Measurements from ENCODE around the gene ACOT13.
A peak's percentile ranks its signal among the peaks of the same experiment; 100 is the strongest.
"Not testable (repeated sequence)": the region's sequence is repeated elsewhere in the genome, so short reads cannot be mapped to it uniquely, and the experiment has no call there.

Gene ACOT13

DNA sequence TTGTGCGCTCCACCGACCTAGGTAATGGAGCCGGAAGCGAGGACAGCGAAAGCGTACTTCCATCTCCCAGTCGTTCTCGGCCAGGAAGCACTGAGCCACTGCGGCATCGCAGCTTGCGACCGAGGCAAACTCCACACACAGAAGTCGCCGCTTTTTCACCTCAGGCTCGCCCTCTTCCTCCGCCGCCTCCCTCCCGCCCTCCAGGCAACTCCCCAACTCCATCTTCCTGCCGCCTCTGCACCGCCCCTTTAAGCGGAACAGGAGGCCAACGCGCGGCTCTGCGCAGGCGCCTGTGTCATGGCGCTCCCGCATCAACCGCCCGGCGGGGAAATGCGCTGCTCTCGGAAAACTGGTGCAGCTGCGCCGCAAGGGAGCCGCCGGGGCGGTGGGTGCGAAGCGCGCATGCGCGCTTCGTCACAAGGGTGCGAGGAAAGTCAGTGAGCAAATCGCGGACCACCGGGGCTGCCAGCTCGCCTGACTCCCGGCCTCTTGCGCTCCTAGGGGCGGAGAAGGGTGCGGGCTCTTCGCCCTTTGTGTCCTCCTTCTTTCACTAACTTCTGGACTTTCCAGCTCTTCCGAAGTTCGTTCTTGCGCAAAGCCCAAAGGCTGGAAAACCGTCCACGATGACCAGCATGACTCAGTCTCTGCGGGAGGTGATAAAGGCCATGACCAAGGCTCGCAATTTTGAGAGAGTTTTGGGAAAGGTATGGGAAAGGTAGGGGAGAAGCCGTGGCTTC, at the start of gene ACOT13, which contains the start of gene TDP2:
Gene ACOT13 (plus strand): TSS at position 437 of the 737 bp plus-strand sequence. CDS start 187 bp downstream, at position 624.
Gene TDP2 (minus strand): TSS at position 259 of the 737 bp plus-strand sequence. CDS start 37 bp downstream, at position 222.
- peak; percentile 94 for DNase-seq (ENCODE audit: low spot score)

DNA sequence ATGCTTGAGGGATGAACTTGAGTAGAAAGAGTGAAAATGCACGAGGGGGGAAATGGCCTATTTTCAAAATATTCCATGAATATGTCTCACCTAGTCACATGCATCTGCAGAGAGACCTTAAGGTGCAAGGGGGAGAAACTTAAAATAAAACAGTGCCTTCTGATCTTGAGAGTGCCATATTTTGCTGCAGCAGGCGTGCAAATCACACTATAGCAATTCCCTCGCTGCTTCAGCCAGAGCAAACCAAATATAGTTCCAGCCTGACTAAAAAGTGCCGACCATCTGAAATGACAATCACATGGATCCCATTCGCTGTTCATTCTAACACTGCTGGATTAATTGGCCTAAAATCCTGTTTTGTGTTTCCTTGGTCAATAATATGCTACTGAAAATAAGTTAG, 47.2 kb upstream of the ACOT13 start:
- DNase-seq (ENCODE audit: low spot score), result no peak

DNA sequence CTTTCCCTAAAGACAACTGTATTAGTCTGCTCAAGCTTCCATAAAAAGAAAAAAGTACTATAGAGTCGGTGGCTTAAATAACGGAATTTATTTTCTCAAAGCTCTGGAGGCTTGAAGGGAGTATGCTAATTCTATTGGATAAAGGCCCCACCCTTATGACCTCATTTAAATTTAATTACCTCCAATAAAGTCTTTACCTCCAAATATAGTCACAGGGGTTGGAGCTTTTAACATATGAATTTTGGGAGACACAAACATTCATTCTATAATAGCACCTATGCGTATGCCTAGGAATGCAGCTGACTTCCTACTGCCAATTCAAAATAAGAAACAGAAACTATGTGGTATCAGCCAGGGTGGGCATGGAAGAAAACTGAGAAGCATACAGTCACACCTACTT, 46.2 kb upstream of the ACOT13 start:
- no peak for DNase-seq (ENCODE audit: low spot score)

DNA sequence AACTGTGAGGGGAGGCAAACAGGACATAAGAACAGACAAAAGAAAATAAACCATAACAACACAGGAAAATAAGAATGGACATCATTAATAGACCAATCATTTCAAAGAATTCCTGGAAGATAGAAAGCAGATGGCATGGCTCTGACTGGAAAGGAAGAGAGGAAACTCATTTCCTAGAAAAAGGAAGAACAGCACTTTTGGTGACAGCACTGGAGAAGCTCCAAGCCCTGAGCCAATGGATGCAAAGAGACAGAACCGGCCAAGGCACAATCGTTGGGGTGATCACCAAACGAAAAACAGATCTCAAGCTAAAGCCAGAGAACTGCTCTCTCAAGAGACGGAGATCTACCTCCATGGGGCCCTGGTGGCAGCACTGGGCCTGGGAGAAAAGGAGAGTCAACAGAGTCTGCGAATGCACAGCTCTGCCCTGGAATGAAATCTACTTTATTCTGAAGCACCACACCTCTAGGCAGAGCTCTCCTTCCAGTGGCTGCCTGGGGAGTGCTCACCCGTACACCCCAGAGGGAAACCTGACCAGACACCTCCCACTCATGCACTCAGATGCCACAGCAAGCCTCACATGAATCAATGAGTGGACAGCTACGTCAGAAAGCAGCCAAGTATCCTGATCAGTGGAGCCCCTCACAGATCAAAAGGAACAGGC, 45.1 kb upstream of the ACOT13 start:
- no peak for DNase-seq (ENCODE audit: low spot score)

DNA sequence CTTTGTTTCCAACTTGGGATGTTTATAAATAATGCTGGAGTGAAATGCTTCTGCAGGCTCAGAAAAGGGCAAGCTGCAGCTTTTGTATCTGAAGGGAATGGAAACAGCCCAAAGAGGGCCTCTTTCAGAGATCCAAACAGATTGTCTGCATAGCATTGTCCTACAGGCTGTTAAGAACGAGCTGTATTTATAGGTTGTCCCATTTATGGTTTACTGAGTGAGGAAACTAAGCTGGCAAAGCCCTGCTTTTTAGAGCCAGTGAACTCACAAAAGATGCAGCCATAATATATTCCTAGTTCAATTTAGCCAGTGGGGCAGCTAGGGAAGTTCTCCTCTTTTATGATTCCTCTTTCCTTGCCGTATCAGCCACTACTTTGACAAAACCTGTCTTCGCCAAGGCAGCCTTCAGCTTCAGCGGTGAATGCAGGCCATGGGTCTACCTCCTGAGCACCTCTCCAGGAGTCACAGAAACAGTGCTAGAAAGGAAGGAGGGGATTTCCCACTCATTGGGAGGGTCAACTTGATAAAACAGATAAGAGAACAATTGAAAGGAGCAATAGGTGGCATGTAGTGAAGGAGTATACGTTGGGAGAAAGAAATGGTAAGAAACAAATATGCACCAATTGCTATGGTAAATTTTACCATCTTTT, 35.9 kb upstream of the ACOT13 start:
- no peak for DNase-seq (ENCODE audit: low spot score)

DNA sequence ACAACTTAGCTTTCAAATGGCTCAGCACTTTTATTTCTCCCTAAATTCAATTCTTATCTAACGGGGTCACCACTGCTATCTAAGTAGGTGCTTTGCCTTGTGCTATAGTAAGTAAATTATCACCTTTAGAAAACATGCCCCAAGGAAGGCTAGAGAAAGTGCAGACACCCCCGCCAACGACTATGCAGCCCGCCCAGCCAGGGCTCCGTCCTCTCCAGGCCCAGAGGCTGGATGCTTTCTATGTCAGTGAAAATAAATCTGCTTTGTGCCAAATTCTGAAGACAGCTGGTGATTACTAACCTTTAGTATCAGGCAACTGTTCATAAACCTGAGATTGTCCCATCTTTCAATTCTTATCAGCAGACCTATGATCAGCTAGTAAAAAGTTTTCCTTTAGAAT, 35.2 kb upstream of the ACOT13 start:
- no peak for DNase-seq (ENCODE audit: low spot score)

DNA sequence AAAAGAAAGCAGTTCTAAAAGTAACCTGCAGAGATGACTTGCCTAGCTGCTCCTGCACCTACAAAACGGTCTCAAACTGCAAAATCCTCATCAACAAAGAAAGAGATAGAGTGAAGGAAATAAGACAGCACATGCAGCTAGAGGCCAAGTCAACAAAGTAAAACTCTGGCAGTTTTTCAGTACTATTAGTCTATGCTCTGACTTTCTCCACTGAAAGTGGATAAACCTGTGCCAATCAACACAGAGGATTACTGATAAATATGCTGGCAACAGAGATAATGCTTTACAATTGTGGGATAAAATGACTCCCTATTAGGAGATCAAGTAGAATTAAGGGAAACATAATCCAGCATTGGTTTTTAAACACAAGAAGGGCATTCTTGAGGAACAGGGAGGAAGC, 34.3 kb upstream of the ACOT13 start:
- DNase-seq (ENCODE audit: low spot score), result no peak

DNA sequence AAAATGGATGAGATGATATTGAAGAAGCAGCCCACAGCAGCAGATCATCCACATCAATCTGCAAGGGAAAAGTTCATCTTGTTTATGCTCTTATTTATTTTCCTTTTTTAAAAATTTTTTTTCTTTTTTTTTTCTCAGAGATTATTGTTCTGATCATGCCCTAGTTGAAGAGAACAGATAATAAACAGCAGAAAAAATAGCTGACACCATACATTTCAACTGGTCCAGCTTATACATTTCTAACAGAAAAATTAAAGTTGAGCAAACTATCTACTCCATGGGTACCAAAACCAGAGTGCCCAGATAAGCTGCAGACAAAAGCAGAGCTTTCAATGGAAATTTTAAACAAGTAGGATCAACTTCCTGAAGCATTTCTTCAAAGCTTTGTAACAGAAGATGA, 30.2 kb upstream of the ACOT13 start:
- DNase-seq (ENCODE audit: low spot score), result no peak

DNA sequence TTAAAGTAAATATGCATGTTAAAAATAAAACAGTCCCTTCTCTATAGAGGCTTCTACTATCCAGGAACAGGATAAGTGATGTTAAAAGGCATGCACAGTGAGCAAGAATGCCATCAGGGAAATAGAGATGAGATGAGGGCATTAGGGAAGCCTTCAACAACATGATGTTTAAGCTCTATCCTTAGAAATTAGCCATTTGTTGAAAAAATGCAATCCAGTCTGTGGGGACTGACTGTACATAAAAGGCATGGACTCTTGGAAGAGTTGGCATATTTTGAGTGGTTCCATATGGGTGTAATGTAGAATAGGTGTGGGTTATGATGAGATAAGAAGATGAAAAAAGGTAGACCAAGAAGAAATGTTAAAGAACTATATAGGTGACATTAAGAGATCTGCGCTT, 26.7 kb upstream of the ACOT13 start:
- DNase-seq (ENCODE audit: low spot score), result no peak

DNA sequence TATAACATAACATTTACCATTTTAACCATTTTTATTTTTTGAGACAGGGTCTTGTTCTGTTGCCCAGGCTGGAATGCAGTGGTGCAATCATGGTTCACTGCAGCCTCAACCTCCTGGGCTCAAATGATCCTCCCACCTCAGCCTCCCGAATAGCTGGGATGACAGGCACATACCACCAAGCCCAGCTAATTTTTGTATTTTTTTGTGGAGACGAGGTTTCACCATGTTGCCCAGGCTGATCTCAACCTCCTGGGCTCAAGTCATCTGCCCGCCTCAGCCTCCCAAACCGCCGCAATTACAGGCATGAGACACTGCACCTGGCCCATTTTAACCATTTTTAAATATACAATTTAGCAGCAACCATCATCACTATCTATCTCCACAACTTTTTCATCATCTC, 26.2 kb upstream of the ACOT13 start:
- DNase-seq (ENCODE audit: low spot score), result not testable (repeated sequence)

DNA sequence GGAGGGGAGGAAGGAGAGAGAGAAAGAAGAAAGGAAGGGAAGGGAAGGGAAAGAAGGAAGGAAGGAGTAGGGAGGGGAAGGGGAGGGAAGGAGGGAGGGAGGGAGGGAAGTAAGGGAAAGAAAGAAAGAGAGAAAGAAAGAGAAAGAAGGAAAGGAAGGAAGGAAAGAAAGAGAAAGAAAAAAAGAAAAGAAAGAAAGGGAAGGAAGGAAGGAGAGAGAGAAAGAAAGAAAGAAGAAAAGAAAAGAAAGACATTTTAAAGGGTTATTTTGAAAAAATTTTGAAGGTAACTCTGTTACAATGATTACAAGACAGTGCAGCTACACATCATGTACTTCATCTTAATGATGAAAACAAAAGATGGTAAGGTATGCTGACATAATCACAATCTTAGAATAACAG, 24.8 kb upstream of the ACOT13 start:
- no peak for DNase-seq (ENCODE audit: low spot score)

DNA sequence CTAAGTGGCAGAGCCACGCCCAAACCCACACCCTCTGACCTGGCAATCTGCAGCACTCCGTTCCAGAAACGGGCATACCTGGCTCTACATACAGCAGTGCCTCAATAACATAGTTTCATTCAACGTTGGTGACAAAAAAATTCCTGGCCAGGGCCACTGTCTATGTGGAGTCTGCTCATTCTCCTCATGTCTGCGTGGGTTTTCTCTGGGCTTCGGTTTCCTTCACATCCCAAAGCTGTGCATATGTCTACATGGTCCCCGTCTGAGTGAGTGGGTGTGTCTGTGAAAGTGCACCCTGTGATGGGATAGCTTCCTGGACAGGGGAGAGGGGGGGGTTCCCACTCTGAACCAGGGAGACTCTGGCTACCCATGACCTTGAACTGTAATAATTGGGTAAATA, 23.0 kb upstream of the ACOT13 start:
- no peak for DNase-seq (ENCODE audit: low spot score)

DNA sequence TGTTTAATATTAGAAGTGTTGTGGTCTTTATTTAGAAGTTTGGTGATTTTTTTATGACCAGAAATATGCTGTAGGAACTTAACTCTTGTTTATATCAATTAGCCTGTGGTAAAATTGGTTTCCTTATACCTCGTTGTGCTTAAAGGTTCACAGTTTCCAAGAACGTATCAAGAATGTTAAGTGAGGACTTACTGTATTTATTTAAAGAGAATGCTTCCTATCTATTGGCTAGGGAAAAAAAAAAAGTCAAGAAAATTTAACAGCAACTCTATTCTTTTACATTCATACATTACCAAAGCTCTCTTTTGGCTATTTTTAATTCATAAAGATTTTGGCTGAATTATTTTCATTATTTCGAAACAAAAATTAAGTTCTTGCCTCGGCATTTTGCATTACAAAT, 22.5 kb upstream of the ACOT13 start:
- DNase-seq (ENCODE audit: low spot score), result no peak

DNA sequence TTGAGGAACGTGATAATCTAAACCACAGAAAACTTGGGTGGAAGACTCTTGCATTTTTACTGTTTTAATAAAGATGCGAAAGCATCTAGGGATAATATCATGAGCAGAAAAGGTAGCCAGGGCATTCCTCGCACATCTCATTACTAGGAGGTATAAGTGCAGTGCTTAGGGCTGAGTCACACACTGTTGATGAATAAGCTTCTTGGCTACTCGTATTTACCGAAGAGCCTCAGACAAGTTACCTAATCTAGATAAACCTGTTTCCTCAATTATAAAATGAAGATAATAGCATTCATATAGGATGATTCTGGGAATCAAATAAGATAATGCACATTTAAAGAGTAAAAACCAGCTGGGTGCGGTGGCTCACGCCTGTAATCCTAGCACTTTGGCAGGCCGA, 20.1 kb upstream of the ACOT13 start:
- DNase-seq (ENCODE audit: low spot score), result no peak

DNA sequence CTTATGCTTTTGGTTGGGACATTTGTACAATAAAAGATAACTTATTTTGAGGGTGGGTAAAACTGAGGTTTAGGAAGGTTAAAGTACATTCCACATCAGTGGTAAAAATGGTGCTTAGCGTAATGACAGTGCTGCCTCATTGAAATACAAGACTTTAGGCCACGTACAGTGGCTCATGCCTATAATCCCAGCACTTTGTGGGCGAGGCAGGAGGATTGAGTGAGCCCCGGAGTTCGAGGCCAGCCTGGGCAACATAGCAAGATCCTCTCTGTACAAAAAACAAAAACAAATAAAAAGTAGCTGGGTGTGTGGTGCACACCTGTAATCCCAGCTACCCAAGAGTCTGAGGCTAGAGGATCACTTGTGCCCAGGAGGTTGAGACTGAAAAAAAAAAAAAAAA, 18.6 kb upstream of the ACOT13 start:
- no peak for DNase-seq (ENCODE audit: low spot score)

DNA sequence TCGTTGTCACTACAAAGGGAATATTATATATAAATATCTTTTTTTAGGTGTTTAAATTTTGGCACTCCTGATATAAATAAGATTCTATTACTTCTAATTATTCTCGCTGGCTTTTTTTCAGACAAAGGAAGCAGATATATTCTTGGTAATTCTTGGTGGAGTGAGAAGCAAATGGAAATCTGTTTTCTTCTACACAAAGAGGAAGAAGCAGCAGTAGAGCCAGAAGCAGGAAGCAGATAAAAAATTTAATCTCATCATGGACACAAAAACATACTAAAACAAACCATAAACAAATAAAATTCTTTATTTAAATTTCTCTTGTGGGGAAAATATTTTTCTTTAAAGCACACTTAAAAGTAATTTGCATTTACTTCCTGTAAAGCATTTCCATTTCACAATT, 17.2 kb upstream of the ACOT13 start:
- no peak for DNase-seq (ENCODE audit: low spot score)

DNA sequence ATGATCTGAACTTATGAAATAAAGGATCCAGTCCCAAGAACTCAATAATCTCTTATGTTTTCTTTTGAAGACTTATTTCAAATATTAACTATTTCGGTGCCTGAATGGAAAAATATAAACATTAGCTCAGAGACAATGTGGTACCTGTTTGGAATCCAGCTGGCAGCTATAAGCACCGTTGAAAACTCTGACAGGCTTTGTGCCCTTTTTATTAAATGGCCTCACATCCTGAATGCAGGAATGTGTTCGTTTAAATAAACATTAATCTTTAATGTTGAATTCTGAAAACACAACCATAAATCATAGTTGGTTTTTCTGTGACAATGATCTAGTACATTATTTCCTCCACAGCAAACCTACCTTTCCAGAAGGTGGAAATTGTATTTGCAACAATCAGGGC, 16.5 kb upstream of the ACOT13 start:
- DNase-seq (ENCODE audit: low spot score), result no peak

DNA sequence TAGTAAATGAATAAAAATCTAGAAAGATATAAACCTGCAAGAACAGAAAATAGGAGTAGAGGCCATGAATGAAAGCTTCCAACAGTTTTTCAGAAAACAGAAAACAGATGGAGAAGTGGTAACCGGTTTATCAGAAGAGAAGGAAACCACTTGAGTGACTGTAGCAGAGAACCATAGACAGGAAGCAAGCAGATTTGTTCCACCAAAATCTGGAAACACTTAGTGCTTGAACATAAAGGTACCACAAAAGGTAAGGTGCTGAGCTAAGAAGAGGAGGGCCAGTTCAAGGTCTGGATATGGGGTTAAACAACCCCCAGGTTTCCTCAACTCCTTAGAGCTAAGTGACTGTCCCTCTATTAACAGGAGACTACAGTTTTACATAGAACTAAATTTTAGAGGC, 11.7 kb upstream of the ACOT13 start:
- no peak for DNase-seq (ENCODE audit: low spot score)

DNA sequence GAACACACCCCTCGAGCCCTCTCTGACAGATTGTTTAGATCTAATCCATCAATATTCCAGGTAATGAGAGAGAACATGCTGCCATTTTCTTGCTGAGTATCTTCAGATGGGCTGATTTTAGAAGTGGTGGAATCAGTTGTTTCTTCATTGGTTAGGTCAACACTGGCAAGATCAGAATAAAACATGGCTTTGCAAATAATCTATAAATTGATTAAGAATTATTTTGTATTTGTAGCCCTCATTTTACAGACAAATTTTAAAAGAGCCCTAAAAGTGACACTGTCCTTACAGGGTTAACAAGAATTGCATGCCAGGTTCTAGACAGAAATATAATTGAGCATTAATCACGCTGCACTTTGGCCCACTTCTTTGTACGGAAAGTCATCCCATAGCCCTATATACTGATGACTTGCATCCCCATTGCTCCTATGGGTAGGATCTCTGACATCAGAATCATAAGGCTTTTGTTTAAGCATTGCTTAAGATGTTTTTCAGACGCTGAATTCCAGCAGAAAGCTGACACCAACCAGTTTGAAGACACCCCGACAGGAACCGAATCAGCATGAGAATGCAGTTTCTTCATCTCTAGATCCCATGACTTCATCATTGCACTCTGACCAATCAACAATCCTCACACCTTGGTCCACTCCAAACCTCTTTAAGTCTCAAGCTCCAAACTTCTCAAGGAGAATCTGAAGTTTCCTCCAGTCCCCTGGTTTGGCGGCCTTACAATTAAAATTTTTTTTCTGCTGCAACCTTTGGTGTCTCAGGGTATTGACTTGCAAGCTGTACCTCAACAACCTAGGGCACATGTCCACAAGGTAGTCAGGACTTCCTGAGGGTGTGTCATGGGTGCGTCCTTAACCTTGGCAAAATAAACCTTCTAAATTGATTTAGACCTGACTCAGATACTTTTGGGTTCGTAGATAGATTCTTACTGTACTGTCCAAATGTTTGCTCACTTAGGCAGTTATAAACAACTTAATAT, 8.0 kb upstream of the ACOT13 start:
- DNase-seq (ENCODE audit: low spot score), result no peak

DNA sequence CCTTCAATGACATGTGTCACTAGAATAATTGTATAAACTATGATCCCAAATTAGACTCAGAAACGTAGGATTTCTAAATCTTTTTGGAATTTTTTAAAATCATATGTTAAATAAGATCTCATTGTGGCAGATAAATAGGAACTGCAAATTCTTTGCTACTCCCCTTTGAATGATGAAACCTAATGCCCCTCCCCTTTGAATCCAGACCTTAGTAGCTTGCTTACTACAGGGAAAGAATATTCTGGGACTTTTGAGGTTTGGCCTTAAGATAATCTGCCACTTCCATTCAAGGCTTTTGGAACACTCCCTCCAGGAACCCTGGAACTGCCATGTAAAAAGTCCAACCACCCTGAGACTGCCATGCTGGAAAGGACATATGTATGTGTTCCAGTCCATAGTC, 7.3 kb upstream of the ACOT13 start:
- no peak for DNase-seq (ENCODE audit: low spot score)

DNA sequence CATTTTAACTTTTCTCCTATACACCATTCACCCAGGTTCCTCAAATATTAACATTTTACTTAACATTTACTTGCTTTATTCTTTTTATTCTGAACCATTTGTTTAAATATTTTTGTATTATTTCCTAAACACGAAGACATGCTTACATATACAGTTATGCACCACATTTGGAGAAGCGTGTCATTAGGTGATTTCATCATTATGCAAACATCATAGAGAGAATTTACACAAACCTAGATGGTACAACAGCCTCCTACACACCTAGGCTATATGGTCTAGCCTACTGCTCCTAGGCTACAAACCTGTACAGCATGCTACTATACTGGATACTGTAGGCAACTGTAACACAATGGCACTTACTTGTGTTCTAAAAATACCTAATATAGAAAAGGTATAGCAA, 6.8 kb upstream of the ACOT13 start:
- DNase-seq (ENCODE audit: low spot score), result no peak

DNA sequence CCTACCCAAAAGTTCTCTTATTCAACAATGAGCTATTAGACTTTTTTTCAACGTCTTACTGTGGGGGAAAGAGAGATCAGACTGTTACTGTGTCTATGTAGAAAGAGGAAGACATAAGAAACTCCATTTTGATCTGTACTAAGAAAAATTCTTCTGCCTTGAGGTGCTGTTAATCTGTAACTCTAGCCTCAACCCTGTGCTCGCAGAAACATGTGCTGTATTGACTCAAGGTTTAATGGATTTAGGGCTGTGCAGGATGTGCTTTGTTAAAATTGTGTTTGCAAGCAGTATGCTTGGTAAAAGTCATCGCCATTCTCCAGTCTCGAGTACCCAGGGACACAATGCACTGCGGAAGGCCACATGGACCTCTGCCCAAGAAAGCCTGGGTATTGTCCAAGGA, 5.1 kb upstream of the ACOT13 start:
- not testable (repeated sequence) for DNase-seq (ENCODE audit: low spot score)
